Fibroblast of the aortic adventitia (primary cell): Measurements from ENCODE around the gene MAML1. TPM values are rescaled to one million over a fixed set of nuclear protein-coding genes. Genes with fewer than 3 reads are reported as not detected.

ENCODE experiments used
- DNase-seq: peaks from one replicate; pipeline ENCODE4 v3.0.0-alpha.2; 2010; ENCODE audit warnings: low read depth
- H3K4me3 ChIP-seq: 2 replicates; pipeline ENCODE4 v1.5.1; 2011; ENCODE audit warnings: low read depth, mild to moderate bottlenecking, control low read depth, low read length, moderate library complexity
- CTCF ChIP-seq: IDR thresholded peaks from 2 replicates; pipeline ENCODE4 v1.5.1; 2011; ENCODE audit warnings: mild to moderate bottlenecking, low read length, control low read depth, inconsistent platforms; ENCODE audit not compliant: insufficient read depth
- total RNA-seq: library from RNA; depleted of rRNA; stranded (reverse); fragments of >200 nt; gene quantifications from 2 replicates; pipeline ENCODE4 v1.2.3, GENCODE V29; 2012; ENCODE audit warnings: low replicate concordance

The MAML1 gene
- total RNA-seq, 1 donor, result 9.9 TPM

GRCh38 chr5:179763215-179763945, 30.8 kb downstream of the MAML1 start:
- TF ChIP-seq CTCF, result peak; percentile 87
- H3K4me3 ChIP-seq, result peak overlapping the region; percentile 7
- peak; percentile 92 for DNase-seq

- no peak for TF ChIP-seq CTCF
- no peak for DNase-seq
- H3K4me3 ChIP-seq, result no peak overlapping the region
Observed at GRCh38 chr5:179764056-179764455, 31.4 kb downstream of the MAML1 start.

- DNase-seq, result peak; percentile 93
- H3K4me3 ChIP-seq, result no peak overlapping the region
- no peak for TF ChIP-seq CTCF
Observed at GRCh38 chr5:179765400-179765799, 32.8 kb downstream of the MAML1 start.

DNA sequence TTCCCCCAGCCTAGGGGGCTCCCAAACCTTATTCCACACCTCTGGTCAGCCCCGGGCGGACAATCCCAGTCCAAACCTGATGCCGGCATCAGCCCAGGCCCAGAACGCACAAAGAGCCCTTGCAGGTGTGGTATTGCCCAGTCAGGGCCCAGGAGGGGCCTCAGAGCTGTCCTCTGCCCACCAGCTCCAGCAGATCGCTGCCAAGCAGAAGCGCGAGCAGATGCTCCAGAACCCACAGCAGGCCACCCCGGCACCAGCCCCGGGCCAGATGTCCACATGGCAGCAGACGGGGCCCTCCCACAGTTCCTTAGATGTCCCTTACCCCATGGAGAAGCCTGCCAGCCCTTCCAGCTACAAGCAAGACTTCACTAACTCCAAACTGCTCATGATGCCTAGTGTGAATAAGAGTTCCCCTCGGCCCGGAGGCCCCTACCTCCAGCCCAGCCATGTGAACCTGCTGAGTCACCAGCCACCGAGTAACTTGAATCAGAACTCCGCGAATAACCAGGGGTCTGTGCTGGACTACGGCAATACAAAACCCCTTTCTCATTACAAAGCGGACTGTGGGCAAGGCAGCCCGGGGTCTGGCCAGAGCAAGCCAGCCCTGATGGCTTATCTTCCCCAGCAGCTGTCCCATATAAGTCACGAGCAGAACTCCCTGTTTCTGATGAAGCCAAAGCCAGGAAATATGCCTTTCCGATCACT, 33.6 kb downstream of the MAML1 start:
- DNase-seq, result peak; percentile 23
- no peak for TF ChIP-seq CTCF
- no peak overlapping the region for H3K4me3 ChIP-seq

DNA sequence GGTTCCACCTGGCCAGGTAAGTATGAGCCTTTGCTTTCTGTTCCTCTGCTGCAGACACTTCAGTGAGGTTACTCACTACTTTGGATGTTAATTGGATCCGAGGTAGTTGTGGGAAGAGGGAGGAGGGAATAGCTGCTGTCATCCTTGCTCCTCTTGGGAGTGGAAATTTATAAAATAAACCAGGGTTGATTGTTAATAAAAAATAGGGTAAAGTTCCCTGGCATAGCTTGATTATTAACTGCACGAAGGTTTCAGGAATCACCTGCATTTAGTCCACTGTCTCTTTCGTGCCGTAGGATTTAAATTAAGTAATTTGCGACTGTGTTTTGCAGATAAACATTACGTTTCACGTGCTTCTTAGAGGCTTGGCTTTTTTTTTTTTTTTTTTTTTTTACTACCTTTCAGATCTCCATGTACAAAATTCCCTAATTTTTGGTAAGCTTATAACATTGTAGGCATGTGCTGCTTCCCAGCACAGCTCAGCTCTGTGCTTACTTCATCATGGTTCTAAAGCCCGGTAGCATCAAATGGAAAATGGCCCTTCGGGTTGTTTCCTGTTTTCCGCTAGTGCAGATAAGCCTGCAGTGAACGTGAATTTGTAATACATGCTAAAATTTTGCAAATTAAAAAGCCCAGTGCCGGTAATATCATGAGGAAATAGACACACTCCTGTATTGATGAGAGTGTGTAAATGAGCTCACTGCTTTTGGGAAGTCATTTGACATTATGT, 34.3 kb downstream of the MAML1 start:
- no peak for TF ChIP-seq CTCF
- no peak overlapping the region for H3K4me3 ChIP-seq
- DNase-seq, result no peak

DNA sequence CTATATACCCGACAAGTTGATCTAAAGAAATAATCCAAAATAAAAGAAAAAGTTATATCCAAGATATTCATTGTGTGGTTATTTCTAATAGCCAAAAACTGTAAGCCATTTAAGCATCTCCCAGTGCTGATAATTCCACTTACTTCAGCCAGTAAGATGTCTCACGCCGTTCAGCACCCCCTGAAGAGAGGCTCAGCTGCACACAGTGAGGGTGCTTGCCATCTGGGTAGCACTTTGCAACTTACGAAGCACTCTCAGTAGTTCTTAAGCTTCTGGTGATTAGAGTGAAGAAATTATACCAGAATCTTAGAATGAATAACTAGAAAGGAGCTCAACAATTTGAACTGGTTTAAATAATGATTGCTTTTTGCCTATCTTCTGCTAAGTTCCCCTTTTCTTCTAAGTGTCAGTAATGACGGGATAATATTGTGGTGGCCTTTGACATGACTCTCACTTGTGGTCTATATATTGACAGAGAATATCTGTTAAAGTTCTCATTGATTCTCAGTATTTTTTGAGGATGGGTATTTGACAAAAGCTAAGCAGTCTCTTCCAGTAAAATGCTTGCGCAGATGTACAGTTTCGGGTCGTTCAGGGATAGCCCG, 35.0 kb downstream of the MAML1 start:
- no peak for TF ChIP-seq CTCF
- no peak for DNase-seq
- no peak overlapping the region for H3K4me3 ChIP-seq
